Measurements from ENCODE around the gene LAG3.

LAG3 gene

GRCh38 chr12:6790496-6791150 lies 18.3 kb downstream of the LAG3 start:
- DNase-seq, result no peak

GRCh38 chr12:6791931-6792520 lies 19.7 kb downstream of the LAG3 start:
- no peak for DNase-seq

GRCh38 chr12:6792522-6793201 lies 20.3 kb downstream of the LAG3 start:
- DNase-seq, result no peak

- no peak for DNase-seq
Measured at GRCh38 chr12:6795088-6795487, 22.8 kb downstream of the LAG3 start.

- DNase-seq, result no peak
Measured at GRCh38 chr12:6796576-6796975, 24.3 kb downstream of the LAG3 start.

GRCh38 chr12:6799147-6799546 lies 26.8 kb downstream of the LAG3 start:
- DNase-seq, result no peak

- no peak for DNase-seq
Measured at GRCh38 chr12:6807170-6807569, 34.9 kb downstream of the LAG3 start.

- no peak for DNase-seq
Measured at GRCh38 chr12:6809056-6809455, 36.7 kb downstream of the LAG3 start.

- DNase-seq, result no peak
Measured at GRCh38 chr12:6810758-6811157, 38.4 kb downstream of the LAG3 start.

- no peak for DNase-seq
Measured at GRCh38 chr12:6813363-6813762, 41.0 kb downstream of the LAG3 start.

- DNase-seq, result no peak
Measured at GRCh38 chr12:6816598-6816997, 44.3 kb downstream of the LAG3 start.

- no peak for DNase-seq
Measured at GRCh38 chr12:6817098-6817497, 44.8 kb downstream of the LAG3 start.

GRCh38 chr12:6817662-6818157 lies 45.4 kb downstream of the LAG3 start:
- DNase-seq, result no peak

- DNase-seq, result no peak
Measured at GRCh38 chr12:6818222-6818621, 45.9 kb downstream of the LAG3 start.

GRCh38 chr12:6818645-6819044 lies 46.3 kb downstream of the LAG3 start:
- DNase-seq, result no peak

- no peak for DNase-seq
Measured at GRCh38 chr12:6819106-6820030, 47.0 kb downstream of the LAG3 start.

- no peak for DNase-seq
Measured at GRCh38 chr12:6820166-6820565, 47.8 kb downstream of the LAG3 start.

GRCh38 chr12:6821591-6822425 lies 49.5 kb downstream of the LAG3 start, which contains the start of gene GPR162:
TSS of gene GPR162 (plus strand) at chr12:6821821. CDS start at chr12:6823899, 2,078 bp downstream.
- DNase-seq, result no peak

GRCh38 chr12:6822426-6823135 lies 50.3 kb downstream of the LAG3 start:
- no peak for DNase-seq

GRCh38 chr12:6823182-6824084 lies 51.1 kb downstream of the LAG3 start:
- DNase-seq, result no peak

Measured in activated CD4-positive, CD25-positive, alpha-beta regulatory T cell (primary cell).